GM19238 (cell line): ENCODE data around the gene GDF10.

Experiments
- DNase-seq: peaks from one replicate; pipeline ENCODE4 v3.0.0; 2011; ENCODE audit warnings: low spot score; ENCODE audit not compliant: insufficient read length

GDF10 gene

DNA sequence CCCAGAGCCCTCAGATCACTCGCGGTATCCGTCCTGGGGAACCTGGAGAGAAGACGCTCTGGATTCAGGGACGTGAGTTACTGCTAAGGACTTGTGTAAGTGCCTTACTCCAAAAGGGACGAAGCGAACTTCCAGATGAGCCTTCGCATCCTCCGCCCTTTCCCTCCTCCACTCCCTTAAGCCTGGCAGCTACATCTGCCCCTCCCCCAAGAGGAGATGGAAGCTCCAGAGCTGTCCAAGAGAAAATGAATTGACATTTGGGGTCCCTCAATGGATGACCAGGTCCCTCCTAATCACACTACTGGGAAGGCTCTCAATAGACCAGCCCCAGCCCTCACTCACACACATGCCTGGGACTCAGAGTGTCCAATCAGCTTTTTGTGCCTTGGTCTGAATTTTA, 31.3 kb upstream of the GDF10 start:
- no peak for DNase-seq

DNA sequence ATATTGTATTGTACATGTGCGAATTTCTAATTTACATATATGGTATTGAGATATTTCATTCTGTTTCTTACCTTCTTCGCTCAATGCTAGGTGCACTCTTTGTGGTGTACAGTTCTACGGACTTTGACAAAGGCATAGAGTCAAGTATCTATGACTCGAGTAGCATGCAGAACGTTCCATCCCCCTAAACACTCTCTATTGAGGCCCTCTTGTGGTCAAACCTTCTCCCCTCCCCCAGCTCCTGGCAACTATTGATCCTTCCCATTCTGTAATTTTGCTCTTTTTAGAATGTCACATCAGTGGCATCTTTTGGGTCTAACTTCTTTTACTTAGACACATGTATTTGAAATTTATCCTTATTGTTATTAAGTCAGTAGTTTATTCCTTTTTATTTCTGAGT, 30.7 kb upstream of the GDF10 start:
- DNase-seq: no peak

DNA sequence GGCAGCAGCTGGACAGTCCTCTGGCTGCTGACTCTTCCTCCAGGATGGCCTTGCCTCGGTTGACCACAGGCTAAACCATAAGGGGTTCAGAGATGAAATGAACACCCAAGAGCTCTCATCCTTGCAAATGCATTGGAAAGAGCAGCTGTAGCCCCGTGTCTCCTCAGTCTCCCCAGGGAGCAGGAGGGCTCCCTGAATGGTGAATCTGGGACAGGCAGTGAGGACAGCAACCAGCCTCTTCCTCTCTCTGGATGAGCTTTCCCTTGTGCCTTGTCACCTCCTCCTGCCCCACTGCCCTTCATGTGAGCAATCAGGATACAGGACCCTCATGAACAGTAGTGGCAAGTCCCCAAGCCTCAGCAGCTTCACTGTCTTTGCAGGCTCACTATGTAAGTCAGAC, 23.9 kb upstream of the GDF10 start:
- DNase-seq: no peak

DNA sequence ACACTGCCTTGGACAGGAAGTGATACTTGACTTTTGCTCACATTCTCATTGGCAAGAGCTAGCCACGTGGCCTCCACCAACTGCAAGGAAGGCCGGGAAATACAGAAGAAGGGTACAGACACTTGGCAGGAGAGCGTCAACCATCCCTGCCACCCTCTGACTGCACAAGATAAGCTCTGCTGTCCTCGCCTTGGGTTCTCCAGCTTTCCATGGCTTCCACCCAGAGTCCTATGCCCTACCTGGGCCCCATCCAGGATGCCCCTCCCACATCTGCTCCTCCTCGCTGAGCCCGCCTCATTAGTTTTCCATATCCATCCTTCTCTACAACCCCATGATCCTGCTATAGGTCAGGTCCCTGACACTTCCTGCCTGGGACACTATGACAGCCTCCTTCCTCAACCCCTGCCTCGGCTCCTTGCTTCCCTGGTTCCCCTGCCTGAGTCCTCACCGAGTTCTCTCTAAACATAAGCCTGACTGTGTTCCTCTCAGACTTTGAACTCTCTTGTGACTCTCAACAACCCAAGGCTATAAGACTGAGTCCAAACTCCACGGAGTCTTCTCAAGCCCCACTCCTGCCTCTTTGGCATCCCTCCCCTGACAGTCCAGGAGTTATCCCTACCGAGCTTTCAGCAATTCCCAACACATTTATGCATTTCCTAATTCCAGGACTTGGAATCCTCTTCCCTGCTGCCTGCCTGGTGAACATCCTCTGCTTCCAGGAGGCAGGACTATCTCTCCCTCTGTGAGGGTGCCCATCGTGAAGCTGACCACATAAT, 23.2 kb upstream of the GDF10 start:
- DNase-seq: no peak

DNA sequence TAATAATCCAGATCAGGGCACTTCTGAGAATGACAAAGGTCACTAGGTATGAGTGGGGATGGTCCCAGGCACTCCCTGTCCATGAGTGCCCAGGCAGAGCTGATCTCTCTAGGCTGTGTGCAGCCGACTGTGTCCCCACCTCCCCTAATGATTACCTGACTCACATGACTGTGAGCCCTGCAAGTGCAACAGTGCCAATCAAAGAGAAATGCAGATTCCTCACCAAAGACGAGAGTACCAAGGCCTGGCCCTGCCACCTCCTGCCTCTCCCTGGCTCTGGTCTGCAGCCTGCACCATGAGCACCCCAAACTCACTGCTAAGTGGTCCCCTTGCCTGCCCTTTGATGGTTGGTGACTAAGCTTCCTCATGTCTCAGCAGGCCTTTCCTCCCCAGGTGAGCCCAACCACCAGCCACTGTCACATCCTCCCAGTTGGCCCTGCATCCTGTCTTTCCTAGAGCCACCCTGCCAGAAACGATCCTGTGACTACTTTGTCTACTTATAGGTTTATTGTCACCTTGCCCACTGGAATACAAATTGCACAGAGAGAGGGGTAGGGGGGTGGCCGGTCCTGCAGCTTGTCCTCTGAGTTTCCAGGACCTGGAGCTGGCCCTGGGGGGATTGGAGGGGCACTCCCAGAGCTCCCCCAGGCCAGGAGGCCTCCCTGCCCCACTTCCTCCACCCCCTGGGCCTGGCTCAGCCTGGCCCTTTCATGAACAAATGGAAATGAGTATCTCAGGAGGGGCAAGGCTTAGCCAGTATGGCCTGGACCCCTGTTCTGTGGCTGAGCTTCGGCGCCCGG, 22.4 kb upstream of the GDF10 start:
- no peak for DNase-seq

DNA sequence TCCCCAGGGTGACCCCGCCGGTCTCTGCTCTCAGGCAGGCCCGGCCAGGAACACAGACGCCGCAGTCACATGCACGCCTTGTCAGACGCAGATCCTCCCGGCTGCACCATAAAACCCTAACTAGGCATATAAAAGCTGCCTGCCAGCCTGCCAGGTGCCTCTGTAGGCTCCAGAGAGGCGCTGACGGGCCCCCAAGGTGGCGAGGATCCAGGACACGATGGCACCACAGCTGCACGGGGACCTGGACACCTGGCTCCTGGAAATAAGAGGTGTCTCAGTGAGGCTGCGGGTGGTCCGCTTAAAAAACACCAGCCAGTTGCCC, 21.9 kb upstream of the GDF10 start:
- no peak for DNase-seq

DNA sequence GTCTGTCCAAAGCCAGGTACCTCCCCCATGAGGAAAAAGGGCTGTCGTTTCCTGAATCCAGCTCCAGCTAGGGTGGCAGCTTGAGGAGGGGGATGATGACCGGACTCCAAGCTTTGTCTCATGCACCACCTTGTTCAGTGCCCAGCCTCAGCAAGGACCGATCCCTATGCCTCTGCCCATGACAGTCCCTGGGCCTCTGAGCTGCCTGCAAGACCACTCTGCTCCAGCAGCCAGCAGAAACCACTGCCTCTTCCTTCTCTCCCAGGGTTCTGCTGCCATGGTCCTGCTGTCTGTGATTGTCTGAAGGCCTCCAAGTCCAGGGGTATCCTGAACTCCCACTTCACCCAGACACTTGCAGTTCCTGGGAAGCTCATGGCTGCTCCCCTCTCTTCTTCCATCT, 21.3 kb upstream of the GDF10 start:
- no peak for DNase-seq

DNA sequence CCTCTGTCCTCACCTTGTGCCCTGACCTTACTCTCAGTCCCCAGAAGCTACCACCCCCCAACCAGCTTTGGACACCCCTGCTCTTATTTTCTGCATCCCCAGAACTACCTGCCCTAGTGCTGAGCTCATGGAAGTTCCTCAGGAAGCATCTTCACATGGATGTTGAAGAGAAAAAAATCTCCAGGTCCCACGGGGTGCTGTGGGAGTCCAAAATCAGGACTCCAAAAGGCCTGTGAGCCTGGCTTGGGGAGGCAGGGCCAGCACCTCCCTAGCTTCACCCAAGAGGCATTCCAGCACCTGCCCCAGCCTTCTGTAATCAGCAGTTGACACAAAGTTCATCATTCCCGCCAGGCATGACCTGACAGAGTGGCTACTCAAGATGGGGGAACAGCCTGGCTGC, 20.7 kb upstream of the GDF10 start:
- DNase-seq: no peak

DNA sequence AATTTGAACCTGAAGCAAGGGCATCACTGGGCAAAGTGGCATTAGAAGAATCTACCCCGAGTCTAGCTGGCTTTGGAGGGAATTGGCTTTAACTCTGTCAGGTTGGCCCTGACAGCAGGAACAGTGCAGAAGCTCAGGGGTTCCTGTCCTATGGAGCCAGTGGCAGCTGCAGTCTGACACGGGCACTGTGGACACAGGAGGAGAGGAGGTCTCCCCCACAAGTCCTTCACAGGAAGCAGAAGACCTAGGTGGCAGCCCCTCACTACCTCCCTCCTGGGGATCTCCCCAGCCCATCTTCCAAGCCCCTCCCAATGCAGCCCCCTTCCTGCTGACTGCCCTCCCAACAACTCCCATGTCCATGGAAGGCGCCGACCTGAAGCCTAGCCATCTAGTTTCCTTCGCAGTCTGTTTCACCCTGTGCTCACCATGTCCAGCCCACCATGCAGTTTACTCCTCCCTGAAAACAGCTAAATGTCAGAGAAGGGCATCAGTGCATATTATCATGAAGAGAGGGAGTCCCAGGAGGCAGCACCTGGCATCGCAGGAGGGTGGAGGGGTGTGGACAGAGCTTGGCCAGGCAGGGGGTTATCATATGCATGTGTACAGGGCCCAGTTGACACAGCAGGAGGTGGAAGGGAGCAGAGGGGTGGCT, 17.9 kb upstream of the GDF10 start:
- DNase-seq: no peak

DNA sequence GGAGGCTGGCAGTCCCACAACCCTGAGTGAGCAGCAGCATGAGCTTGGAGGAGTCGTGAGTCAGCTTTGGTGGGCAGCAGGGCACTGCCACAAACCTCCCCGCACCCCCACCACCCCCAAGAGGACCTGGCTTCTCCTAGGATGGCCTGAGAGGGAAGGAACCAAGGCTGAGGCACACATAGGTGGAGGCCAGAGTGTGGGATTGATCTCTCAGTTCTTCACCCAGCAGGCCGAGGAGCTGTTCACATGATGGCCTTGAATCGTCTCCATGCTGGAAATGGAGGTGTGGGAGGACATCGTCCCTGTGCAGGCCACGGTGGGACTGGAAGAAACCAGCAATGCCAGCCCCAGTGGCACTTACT, 17.4 kb upstream of the GDF10 start:
- DNase-seq: no peak

DNA sequence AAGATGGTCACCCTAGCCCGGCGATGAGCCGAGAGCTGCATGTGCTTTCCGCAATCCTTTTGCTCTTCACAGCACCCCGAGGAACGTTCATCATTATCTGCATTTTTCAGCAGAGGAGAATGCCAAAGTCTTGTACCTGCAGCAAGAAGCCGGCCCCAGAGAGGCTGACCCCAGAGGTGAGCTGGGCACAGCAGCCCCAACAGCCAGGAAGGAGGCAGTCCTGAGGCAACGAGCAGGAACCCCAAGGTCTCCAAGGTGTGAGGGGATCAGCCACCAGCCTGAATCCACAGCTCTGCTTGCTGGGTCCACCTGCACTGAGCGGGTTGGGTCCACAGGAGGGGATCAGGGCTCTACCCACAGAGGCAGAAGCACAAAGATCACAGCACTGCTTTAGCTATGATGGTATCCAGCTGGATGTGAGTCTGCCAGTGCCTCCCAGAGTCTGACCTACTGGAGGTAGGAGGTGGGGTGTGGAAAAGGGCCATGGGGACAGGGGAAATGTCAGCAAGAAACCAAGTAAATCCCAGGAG, 16.8 kb upstream of the GDF10 start:
- no peak for DNase-seq

DNA sequence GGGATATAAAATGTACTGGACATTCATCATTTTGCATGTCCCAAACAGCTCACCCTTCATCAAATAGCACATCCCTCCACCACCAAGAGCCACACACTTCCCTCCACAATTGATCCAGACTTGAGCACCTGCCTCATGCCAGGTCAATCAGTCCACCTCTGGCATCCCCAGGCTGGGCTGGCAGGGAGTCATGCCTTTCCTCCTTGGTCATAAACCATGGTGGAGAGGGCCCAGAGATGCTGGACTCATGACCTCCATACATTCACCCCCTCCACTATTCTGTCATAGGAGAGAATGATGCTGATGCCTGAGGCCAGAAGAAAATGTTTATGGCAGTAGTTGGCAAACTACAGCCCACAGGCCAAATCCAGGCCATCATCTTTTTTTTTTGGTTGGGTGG, 16.1 kb upstream of the GDF10 start:
- DNase-seq: no peak

DNA sequence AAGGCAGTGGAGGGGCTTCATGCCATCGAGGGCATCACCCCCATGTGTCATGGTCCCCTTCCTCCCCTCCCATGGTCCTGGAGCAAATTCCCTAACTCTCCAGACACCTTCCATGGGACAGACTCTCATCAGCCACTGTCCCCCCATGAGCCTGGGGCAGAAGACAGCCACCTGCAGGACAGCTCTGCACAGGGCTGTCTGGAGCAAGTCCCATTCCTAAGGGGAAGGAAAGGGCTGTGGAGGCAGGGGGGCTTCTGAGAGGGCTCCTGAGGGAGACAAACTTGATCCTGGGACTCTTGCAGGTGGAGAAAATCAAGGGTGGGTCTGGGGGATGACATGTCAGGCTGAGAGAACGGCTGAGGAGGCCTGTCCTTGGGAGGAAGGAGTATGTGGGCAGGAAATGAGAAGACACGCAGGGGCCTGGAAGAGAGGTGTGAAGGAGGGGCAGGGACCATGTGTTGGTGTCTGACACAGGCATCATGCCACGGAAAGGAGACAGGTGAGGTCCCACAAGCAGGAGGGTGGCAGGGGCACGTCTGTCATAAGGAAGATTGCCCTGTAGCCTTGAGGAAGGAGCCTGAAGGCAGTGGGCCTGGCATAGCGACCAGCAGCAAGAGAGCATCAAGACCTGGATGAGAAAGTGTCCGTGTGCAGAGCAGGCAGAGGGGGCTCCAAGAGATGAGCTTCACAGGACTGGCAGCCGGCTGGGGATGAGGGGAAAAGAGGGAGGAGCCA, 14.4 kb upstream of the GDF10 start:
- no peak for DNase-seq

DNA sequence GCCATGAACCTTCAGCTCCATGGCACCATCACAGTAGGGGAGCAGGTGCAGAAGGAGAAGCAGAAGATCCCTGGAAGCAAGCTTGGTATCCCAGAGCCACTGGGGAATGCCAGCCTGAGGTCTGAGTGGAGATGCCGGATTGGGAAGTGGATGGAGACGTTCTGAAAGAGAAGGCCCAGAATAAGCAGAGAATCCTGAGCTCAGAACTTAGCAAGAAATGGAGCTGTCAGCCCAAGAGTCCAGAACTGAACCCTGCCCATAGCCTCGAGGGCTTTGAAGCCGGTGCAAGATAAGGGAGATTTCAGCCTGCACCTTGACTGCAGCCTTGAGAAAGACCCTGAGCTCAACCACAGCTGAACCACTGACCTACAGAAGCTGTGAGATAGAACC, 13.9 kb upstream of the GDF10 start:
- DNase-seq: no peak

DNA sequence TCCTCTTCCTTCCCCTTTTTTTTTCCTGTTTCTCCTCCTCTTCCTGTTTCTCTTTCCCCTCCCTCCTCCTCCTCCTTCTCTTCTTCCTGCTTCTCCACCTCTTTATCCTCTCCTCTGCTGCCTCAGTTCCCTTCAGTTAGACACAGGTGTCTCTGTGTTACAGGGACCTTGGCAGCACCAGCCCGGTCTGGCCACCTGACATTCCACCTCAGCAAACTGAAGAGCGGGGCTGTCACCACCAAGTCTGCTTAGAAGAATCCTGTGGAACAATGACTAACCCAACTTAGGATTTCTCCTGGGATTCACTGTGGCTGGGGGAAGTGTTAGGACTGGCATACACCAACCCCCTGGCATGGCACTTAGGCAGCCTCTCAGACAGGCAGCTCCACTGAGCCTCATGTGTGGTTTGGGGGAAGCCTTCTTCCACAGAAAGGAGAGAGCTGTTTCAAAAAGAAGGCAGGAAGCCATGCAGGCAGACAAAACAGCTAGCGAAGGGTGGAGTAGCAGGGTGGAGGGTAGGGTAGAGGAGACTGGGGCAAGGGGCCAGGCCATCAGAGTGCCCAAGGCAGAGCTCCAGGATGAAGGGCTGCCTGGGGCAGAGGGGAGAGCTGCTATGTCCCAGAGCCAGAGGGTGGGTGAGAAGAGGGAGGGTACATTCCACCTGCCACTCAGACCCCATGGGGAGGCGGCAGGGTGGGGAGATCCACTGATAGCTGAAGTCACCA, 13.2 kb upstream of the GDF10 start:
- no peak for DNase-seq

DNA sequence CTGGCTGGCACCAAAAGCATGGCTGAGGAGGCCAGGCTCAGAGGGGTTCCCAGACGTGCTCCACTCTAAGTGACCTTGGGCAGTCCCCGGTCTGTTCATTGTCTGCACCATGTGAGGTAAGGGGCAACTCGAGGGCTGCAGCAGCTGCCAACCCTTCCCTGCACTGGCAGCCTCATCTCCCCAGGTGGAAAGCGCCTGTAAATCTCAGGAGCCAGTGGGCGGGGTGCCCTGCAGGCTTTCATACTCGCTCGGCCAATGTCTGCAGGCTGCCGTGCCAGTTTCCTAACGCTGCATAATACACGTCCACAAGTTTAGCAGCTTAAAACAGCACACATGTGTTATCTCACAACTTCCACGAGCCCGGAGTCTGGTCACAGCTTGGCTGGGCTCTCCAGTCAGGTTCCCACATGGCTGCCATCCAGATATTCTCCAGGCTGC, 12.6 kb upstream of the GDF10 start:
- no peak for DNase-seq

DNA sequence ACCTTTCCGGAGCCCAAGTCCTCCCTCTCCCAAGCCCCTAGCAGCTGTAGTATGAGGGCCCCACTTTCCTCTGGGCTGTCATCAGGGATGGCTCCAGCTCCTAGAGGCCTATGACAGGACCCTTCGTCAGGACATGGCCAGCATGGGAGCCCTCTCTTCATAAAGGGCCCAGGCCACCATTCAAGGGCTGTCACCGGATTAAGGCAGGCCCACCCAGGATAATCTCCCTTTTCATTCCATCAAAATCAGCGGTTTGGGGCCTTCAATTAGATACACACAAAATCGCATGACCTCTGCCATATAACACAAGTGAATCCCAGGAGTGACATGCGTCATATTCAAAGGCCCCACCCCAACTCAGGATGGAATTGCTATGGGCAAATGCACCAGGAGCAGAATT, 12.2 kb upstream of the GDF10 start:
- DNase-seq: no peak

DNA sequence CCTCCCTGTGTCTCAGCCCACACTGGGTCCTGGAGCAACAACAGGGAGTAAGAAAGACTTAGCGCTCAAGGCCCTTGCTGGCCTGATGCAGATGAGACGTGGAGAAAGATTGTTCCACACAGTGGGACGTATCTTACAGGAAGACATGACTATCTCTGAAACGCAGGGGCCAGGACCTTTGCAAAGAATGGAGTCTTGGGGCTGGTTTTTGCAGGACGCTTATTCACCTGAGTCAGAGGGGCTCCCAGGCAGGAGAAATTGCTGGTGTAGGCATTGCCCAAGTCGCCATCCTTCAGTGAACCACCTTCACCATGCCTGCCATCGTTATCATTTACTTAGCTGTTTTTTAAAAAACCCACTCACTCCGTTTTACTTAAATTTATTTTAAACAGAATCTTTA, 11.8 kb upstream of the GDF10 start:
- no peak for DNase-seq

DNA sequence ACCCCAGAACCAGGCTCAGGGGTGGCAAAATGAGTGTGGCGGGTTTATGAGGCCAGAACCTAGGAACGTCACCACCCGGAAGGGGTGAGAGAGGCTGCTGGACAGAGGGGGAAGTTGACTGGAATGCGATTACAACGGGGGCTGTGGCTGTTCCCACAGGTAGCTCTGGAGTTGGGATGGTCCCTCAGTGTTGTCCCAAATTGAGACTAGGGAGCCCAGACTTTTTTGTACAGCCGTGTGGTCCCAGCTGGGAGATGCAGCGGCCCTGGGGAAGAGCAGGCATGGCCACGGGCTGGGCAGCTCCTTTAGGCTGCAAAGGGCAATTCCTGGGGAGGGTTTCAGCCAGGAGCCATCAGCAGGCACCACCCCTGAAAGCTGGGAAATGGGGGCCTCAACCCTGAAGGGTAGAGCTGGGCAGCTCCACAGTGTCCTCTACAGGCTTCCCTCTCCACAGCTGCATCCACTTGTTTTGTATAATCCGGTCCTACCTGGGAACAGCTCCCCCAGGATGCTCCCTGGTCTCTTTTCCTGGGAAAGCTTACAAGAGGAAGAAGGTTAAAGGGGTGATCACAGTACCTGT, 11.0 kb upstream of the GDF10 start:
- DNase-seq: no peak

DNA sequence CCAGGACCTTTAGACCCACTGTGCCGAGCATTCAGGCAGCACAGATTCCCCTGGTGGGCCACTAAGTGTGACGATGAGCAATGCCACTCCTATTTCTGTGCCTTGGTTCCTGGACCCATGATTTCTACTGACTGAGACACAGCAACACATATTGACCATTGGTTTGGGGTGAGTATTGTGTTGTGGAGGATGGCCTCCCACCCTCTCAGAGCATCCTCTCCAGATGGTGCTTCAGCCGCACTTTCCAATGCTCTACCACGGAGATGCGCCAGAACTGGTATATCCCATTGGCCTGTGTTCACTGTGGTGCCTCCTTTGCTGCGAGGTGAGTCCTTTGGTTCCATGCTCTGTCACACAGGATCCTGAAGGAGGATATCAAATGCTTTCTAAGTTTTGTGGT, 10.1 kb upstream of the GDF10 start:
- no peak for DNase-seq

DNA sequence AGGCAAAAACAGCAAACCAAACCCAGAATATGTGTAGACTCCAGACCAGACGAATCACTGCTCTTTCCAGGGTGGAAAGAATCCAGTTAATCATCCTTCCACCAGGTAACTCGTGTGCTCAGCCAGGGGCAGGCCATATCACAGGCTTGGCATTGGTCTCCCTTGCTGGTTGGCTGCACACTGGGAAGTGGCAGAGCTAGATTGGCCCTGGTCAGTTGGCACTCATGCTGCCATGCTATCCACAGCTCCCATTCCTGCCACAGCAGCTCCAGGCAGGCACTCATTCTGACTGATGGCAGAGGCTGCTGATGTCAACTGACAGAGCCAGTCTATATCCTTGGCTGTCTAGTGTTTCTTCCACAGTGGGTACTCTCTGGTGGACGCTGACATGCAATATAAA, 9.7 kb upstream of the GDF10 start:
- no peak for DNase-seq
